ENCODE measurements around the gene AFAP1.

AFAP1 gene

GRCh38 chr4:7725951-7726350 is 213.7 kb downstream of the AFAP1 start:
- peaks cover 7% of the 10 kb centered on the region for H3K4me1 Mint-ChIP-seq (ENCODE audit: low read depth)
- H3K27me3 Mint-ChIP-seq = peaks cover 17% of the 10 kb centered on the region
- peaks cover 11% of the 10 kb centered on the region for H3K9me3 Mint-ChIP-seq
- no peaks in the 10 kb centered on the region for H3K36me3 Mint-ChIP-seq (ENCODE audit: low read depth)
- intact Hi-C loops (cut with micrococcal nuclease) = no loop called here
- no peak overlapping the region for H3K4me3 Mint-ChIP-seq
- no peak overlapping the region for H3K27ac Mint-ChIP-seq

DNA sequence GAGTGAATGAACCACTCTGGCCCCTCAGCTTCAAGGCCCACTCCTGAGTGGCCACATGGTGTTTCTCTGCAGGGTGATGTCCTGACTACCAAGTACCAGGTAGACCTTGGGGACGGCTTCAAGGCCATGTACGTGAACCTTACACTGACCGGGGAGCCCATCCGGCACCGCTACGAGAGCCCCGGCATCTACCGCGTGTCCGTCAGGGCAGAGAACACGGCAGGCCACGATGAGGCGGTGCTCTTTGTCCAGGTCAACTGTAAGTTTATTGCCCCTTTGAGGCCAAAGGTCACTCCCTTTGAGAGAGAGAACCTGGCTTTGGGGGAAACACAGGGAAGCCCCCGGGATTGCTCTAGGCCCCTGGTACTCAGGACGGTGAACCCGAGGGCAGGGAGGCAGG is 216.0 kb downstream of the AFAP1 start:
- no peak overlapping the region for H3K4me3 Mint-ChIP-seq
- peaks cover 7% of the 10 kb centered on the region for H3K4me1 Mint-ChIP-seq (ENCODE audit: low read depth)
- no peaks in the 10 kb centered on the region for H3K36me3 Mint-ChIP-seq (ENCODE audit: low read depth)
- H3K27me3 Mint-ChIP-seq = peaks cover 31% of the 10 kb centered on the region
- H3K27ac Mint-ChIP-seq = no peak overlapping the region
- H3K9me3 Mint-ChIP-seq = peaks cover 11% of the 10 kb centered on the region
- intact Hi-C loops (cut with micrococcal nuclease) = loop anchor here (5.0 kb wide), 1 partner anchor 79 kb away; no protein-coding TSS in a partner anchor

- H3K4me3 Mint-ChIP-seq = no peak overlapping the region
- H3K4me1 Mint-ChIP-seq (ENCODE audit: low read depth) = peaks cover 7% of the 10 kb centered on the region
- intact Hi-C loops (cut with micrococcal nuclease) = loop anchor here (5.0 kb wide), 1 partner anchor 79 kb away; no protein-coding TSS in a partner anchor
- no peaks in the 10 kb centered on the region for H3K36me3 Mint-ChIP-seq (ENCODE audit: low read depth)
- H3K27me3 Mint-ChIP-seq = peaks cover 35% of the 10 kb centered on the region
- no peak overlapping the region for H3K27ac Mint-ChIP-seq
- H3K9me3 Mint-ChIP-seq = peaks cover 11% of the 10 kb centered on the region
These were observed 216.8 kb downstream of the AFAP1 start for GRCh38 chr4:7722766-7723387.

DNA sequence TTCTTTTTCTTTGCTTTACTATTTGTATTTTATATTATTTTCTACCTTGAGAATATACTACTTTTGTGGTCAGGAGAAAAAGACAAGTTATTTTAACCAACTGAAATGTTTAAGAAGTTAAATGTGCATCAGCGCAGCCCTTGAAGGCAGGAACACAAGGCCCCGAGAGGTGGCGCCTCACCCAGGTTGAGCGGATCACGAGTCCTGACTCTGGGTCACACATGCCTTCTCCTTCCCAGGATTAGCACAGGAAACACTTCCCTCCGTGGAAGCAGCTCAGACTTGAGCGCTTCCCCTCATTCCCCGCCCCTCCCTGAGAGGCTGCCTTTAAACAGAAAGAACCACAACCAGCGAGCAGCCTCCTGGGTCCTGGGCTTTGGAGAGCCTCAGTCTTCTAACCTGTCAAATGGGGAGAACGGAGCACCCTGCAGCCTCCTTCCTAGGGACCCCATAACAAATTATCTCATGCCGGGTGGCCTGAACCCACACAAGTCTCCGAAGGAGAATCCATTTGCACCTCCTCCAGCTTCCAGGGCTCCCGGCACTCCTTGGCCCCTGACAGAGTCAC is 217.6 kb downstream of the AFAP1 start:
- H3K27ac Mint-ChIP-seq = no peak overlapping the region
- H3K4me1 Mint-ChIP-seq (ENCODE audit: low read depth) = peaks cover 7% of the 10 kb centered on the region
- intact Hi-C loops (cut with micrococcal nuclease) = loop anchor here (5.0 kb wide), 1 partner anchor 80 kb away; no protein-coding TSS in a partner anchor
- H3K9me3 Mint-ChIP-seq = peaks cover 11% of the 10 kb centered on the region
- no peak overlapping the region for H3K4me3 Mint-ChIP-seq
- peaks cover 43% of the 10 kb centered on the region for H3K27me3 Mint-ChIP-seq
- no peaks in the 10 kb centered on the region for H3K36me3 Mint-ChIP-seq (ENCODE audit: low read depth)

GRCh38 chr4:7719354-7720174 is 220.1 kb downstream of the AFAP1 start:
- intact Hi-C loops (cut with micrococcal nuclease) = loop anchor here (2.0 to 5.0 kb wide), 2 partner anchors 83 to 527 kb away; partner anchors contain the start of gene SORCS2
- Mint-ChIP-seq H3K36me3 (ENCODE audit: low read depth) (no peaks in the 10 kb centered on the region), H3K4me1 (ENCODE audit: low read depth) (peaks cover 26% of the 10 kb centered on the region), H3K9me3 (peaks cover 6% of the 10 kb centered on the region), H3K27me3 (peaks cover 49% of the 10 kb centered on the region), H3K4me3 (no peak overlapping the region), H3K27ac (no peak overlapping the region)

GRCh38 chr4:7717946-7718490 is 221.6 kb downstream of the AFAP1 start:
- Mint-ChIP-seq H3K9me3 (no peaks in the 10 kb centered on the region), H3K4me1 (ENCODE audit: low read depth) (peaks cover 26% of the 10 kb centered on the region), H3K27me3 (peaks cover 47% of the 10 kb centered on the region), H3K4me3 (no peak overlapping the region), H3K27ac (no peak overlapping the region), H3K36me3 (ENCODE audit: low read depth) (no peaks in the 10 kb centered on the region)
- intact Hi-C loops (cut with micrococcal nuclease) = loop anchor here (2.0 kb wide), 1 partner anchor 525 kb away; the partner anchor contains the start of gene SORCS2

- H3K27me3 Mint-ChIP-seq = peaks cover 40% of the 10 kb centered on the region
- no peaks in the 10 kb centered on the region for H3K36me3 Mint-ChIP-seq (ENCODE audit: low read depth)
- peaks cover 19% of the 10 kb centered on the region for H3K4me1 Mint-ChIP-seq (ENCODE audit: low read depth)
- intact Hi-C loops (cut with micrococcal nuclease) = no loop called here
- H3K9me3 Mint-ChIP-seq = no peaks in the 10 kb centered on the region
- no peak overlapping the region for H3K27ac Mint-ChIP-seq
- H3K4me3 Mint-ChIP-seq = no peak overlapping the region
These were observed 222.5 kb downstream of the AFAP1 start for GRCh38 chr4:7717161-7717560.

- H3K36me3 Mint-ChIP-seq (ENCODE audit: low read depth) = no peaks in the 10 kb centered on the region
- no peaks in the 10 kb centered on the region for H3K9me3 Mint-ChIP-seq
- intact Hi-C loops (cut with micrococcal nuclease) = no loop called here
These were observed 223.5 kb downstream of the AFAP1 start for GRCh38 chr4:7716010-7716721.

DNA sequence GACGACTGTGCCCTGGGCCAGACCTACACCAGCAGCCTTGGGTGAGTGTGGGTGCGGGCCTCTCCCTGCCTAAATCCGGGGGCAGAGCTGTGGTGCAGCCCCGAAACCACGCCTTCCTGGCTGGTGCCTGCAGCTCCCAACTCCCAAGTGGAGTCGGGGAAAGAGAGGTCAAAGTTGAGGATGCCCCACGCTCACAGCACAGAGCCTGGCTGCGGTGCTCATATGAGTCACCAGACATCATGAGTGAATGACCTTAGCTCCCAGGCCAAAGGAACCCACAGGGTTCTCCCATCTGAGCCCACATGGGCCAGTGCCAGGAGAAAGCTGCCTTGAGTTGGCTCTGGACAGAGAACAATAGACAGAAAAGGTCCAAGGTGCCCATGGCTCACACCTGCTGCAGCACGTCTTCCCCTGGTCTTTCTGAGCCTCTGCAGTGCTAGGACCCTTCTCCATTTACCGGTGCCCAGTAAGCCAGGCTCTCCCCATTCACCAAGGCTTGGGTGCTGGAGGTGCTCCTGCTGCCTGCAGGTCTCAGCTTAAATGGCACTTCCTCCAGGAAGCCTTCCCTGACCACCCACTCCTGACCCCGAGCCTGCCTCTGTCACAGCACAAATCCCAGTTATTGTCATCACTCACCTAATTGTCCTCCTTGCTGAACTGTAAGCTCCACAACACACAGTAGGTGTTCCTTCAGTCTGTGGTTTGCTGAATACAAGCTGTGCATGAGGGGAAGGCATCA is 224.2 kb downstream of the AFAP1 start:
- Mint-ChIP-seq H3K36me3 (ENCODE audit: low read depth) (no peaks in the 10 kb centered on the region), H3K9me3 (no peaks in the 10 kb centered on the region), H3K4me3 (no peak overlapping the region), H3K27ac (no peak overlapping the region), H3K4me1 (ENCODE audit: low read depth) (peaks cover 19% of the 10 kb centered on the region), H3K27me3 (peaks cover 34% of the 10 kb centered on the region)
- intact Hi-C loops (cut with micrococcal nuclease) = no loop called here

More at GRCh38 chr4:7716010-7716721, 223.5 kb downstream of the AFAP1 start:
- Mint-ChIP-seq H3K27ac (no peak overlapping the region), H3K27me3 (peaks cover 36% of the 10 kb centered on the region), H3K4me3 (no peak overlapping the region), H3K4me1 (ENCODE audit: low read depth) (peaks cover 19% of the 10 kb centered on the region)

DNA sequence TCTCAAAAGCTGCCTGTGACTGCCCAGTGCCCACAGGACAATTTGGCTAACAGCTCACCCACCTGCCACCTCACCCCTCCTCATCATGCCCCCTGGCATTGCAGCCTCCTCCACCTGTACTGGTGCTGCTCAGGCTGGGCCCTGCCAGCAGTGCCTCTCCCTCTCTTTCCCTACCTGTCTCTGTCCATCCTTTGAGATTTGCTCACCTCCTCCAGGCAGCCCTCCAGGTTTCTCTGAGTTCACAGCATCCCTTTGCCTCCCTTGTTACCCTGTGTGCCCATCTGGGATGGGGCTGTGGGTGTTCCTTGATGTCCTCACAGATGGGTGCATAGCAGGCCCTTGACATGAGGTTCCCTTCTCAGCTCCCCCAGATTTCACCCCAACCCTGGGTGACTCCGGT is 224.9 kb downstream of the AFAP1 start:
- intact Hi-C loops (cut with micrococcal nuclease) = no loop called here
- H3K4me1 Mint-ChIP-seq (ENCODE audit: low read depth) = peaks cover 19% of the 10 kb centered on the region
- no peak overlapping the region for H3K4me3 Mint-ChIP-seq
- H3K27ac Mint-ChIP-seq = no peak overlapping the region
- H3K36me3 Mint-ChIP-seq (ENCODE audit: low read depth) = no peaks in the 10 kb centered on the region
- H3K9me3 Mint-ChIP-seq = no peaks in the 10 kb centered on the region
- peaks cover 29% of the 10 kb centered on the region for H3K27me3 Mint-ChIP-seq

DNA sequence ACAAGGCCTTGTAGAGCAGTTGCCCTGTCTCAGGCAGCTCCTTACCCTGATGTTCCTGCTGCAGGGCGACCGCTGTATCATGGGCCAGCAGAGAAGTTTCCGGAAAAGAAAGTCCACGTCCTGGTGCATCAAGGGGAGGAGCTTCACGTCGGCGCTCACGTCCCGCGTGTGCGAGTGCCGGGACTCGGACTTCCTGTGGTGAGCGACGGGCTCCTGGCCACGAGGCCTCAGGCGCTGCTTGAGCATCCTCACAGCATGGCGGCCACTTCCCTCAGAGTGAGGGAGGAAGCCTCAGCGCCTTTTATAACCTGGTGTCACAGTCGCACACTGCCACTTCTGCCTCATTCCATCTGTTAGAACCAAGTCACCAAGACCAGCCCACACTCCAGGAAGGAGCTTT is 225.5 kb downstream of the AFAP1 start:
- H3K27me3 Mint-ChIP-seq = peaks cover 27% of the 10 kb centered on the region
- H3K4me3 Mint-ChIP-seq = no peak overlapping the region
- H3K27ac Mint-ChIP-seq = no peak overlapping the region
- peaks cover 19% of the 10 kb centered on the region for H3K4me1 Mint-ChIP-seq (ENCODE audit: low read depth)
- intact Hi-C loops (cut with micrococcal nuclease) = no loop called here
- H3K9me3 Mint-ChIP-seq = no peaks in the 10 kb centered on the region
- no peaks in the 10 kb centered on the region for H3K36me3 Mint-ChIP-seq (ENCODE audit: low read depth)

DNA sequence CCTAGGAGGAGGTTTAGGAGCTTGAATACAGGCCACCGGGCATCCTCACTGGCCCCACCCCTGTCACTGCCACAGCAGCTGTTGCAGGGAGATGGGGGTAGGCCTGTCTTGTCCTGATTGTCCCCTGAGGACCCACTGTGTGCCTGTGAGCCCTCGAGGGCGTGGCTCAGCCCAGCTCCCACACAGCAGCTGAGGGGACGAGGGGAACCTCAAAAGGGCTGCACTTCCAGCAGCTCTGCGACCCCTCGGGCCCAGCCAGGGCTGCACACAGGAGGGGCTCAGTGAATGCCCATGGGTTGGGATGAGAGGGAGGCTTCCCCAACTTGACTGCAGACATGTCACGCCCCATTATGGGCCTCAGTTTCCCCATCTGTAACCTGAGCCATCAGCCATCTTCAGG is 225.9 kb downstream of the AFAP1 start:
- H3K4me1 Mint-ChIP-seq (ENCODE audit: low read depth) = peaks cover 19% of the 10 kb centered on the region
- intact Hi-C loops (cut with micrococcal nuclease) = no loop called here
- no peaks in the 10 kb centered on the region for H3K9me3 Mint-ChIP-seq
- no peak overlapping the region for H3K27ac Mint-ChIP-seq
- peaks cover 23% of the 10 kb centered on the region for H3K27me3 Mint-ChIP-seq
- H3K4me3 Mint-ChIP-seq = no peak overlapping the region
- no peaks in the 10 kb centered on the region for H3K36me3 Mint-ChIP-seq (ENCODE audit: low read depth)

Data from dendritic cell treated with granulocyte-macrophage colony-stimulating factor and Interleukin-4, amounts not matched to agents 40 ng/mL and 50 ng/mL, for 4 days (primary cell).